GM12874 (cell line): Measurements from ENCODE around the gene ALOXE3.

ENCODE experiments used
- CTCF ChIP-seq: IDR thresholded peaks from 2 replicates; pipeline ENCODE4 v1.5.1; 2011; ENCODE audit warnings: low read depth, mild to moderate bottlenecking, control low read depth, low read length, moderate library complexity; ENCODE audit not compliant: insufficient read depth

Gene ALOXE3

GRCh38 chr17:8056976-8057625, 61.2 kb downstream of the ALOXE3 start:
- no peak for TF ChIP-seq CTCF

- TF ChIP-seq CTCF: no peak
Measured at GRCh38 chr17:8056232-8056975, 61.9 kb downstream of the ALOXE3 start.

- TF ChIP-seq CTCF: no peak
Measured at GRCh38 chr17:8055851-8056231, 62.5 kb downstream of the ALOXE3 start.

GRCh38 chr17:8053600-8053999, 64.7 kb downstream of the ALOXE3 start:
- no peak for TF ChIP-seq CTCF

- TF ChIP-seq CTCF: no peak
Measured at GRCh38 chr17:8052256-8053252, 65.8 kb downstream of the ALOXE3 start.

GRCh38 chr17:8051831-8052230, 66.5 kb downstream of the ALOXE3 start:
- no peak for TF ChIP-seq CTCF

GRCh38 chr17:8048736-8049135, 69.6 kb downstream of the ALOXE3 start:
- no peak for TF ChIP-seq CTCF
